Measurements from ENCODE around the gene GALNT9.

DNA sequence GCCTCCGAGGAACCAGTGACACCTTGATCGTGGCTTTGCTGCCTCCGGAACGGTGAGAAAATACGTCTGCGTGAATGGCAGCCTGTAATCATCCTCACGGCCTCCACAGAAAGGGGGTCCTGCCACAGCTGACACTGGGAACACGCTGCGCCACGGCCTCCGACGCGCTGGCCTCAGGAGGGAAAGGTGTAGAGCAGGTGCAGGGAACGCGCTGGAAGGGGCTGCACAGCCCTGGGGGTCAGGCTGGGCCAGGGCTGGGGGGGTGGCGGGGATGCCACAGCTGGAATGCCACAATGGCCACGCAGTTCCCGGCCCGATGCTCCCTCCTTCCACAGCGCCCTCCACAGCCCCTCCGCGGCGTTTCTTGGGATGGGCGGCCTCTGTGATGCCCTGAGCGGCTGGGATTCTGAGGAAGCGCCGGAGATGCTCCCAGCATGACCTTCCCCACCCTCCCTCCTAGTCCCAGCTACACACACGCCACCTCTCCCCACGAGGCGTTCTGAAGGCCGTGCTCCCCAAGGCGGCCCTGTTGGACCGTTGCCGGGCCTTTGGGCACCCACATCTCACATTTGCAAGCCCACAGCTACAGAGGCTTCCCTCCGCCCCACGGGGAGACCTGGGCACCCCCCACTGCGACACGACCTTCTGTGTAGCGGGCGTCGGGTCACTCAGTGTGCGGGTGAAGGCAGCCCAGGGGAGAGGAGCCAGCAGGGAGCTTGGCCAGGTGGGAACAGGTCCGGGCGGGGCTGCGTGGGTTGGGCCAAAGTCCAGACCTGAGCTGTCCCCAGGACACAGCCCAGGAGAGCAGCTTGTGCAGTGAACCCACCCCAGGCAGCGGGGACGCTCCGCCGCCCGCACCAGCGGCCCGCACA, 31.8 kb upstream of the GALNT9 start:
- no peak for TF ChIP-seq TCF4 (CRISPR knock-in tag; IDR thresholded peaks at IDR 0.05; ENCODE audit: borderline replicate concordance)
- no peak for TF ChIP-seq RARB (CRISPR knock-in tag; IDR thresholded peaks at IDR 0.05)
- TF ChIP-seq ZNF70 (CRISPR knock-in tag; IDR thresholded peaks at IDR 0.05), result no peak
- no peak for TF ChIP-seq ZFP3 (CRISPR knock-in tag; IDR thresholded peaks at IDR 0.05)
